Activated T-helper 2 cell treated with anti-CD3 and anti-CD28 coated beads, Interferon-gamma antibody, Interleukin-2, Interleukin-4, amounts not matched to agents 10 μg/mL and 5 μg/mL and 100 μg/mL, durations not matched to agents 14 hours and 24 hours and 36 hours (primary cell): Measurements from ENCODE around the gene LRRC75A. TPM values are rescaled to one million over a fixed set of nuclear protein-coding genes. Genes with fewer than 3 reads are reported as not detected.
"Not testable (repeated sequence)": the region's sequence is repeated elsewhere in the genome, so short reads cannot be mapped to it uniquely, and the experiment has no call there.

Experiments used
- DNase-seq: peaks from one replicate; pipeline ENCODE4 v3.0.0; 2021; ENCODE audit warnings: low spot score
- H3K27ac Mint-ChIP-seq: one replicate; pipeline ENCODE4 v1.8.0; 2021; ENCODE audit warnings: mixed read lengths
- H3K27me3 Mint-ChIP-seq: one replicate; pipeline ENCODE4 v1.8.0; 2021; ENCODE audit warnings: low read depth, mixed read lengths
- H3K36me3 Mint-ChIP-seq: one replicate; pipeline ENCODE4 v1.8.0; 2021; ENCODE audit warnings: low read depth, mixed read lengths
- H3K4me1 Mint-ChIP-seq: one replicate; pipeline ENCODE4 v1.8.0; 2021; ENCODE audit warnings: low read depth, mixed read lengths
- H3K4me3 Mint-ChIP-seq: one replicate; pipeline ENCODE4 v1.8.0; 2021; ENCODE audit warnings: low read depth, mild to moderate bottlenecking, moderate library complexity, mixed read lengths
- H3K9me3 Mint-ChIP-seq: one replicate; pipeline ENCODE4 v1.8.0; 2021; ENCODE audit warnings: mixed read lengths
- intact Hi-C: fragments of 100-400 bp; cut with micrococcal nuclease; formaldehyde crosslinking; loops from one replicate; pipeline ENCODE4 v1.15.1; 2023
- total RNA-seq: library from RNA; stranded (reverse); gene quantifications from 2 replicates; pipeline ENCODE4 v1.2.3, GENCODE V29; 2022

Gene LRRC75A
- total RNA-seq = 2.0 and 2.6 TPM in 2 replicates

GRCh38 chr17:16491703-16492612 is at the start of gene LRRC75A:
Gene LRRC75A (minus strand): TSS chr17:16492193. CDS start chr17:16491990, 203 bp downstream.
- Mint-ChIP-seq H3K4me3 (peak within 1 kb of the TSS; percentile 74), H3K36me3 (no peaks in the 10 kb centered on the region), H3K27me3 (peaks cover 58% of the 10 kb centered on the region), H3K4me1 (peaks cover 3% of the 10 kb centered on the region), H3K9me3 (no peaks in the 10 kb centered on the region), H3K27ac (no peak within 1 kb of the TSS)
- peak; percentile 34 for DNase-seq
- intact Hi-C loops = no loop called here

- H3K27me3 Mint-ChIP-seq = peaks cover 2% of the 10 kb centered on the region
- no peak for DNase-seq
- H3K36me3 Mint-ChIP-seq = peaks cover 2% of the 10 kb centered on the region
- no peak overlapping the region for H3K27ac Mint-ChIP-seq
- intact Hi-C loops = loop anchor here (1.0 to 5.0 kb wide), 3 partner anchors 52 to 155 kb away; partner anchors contain the start of gene UBB
- peaks cover 15% of the 10 kb centered on the region for H3K4me1 Mint-ChIP-seq
- peaks cover 27% of the 10 kb centered on the region for H3K9me3 Mint-ChIP-seq
- peak overlapping the region; percentile 90 for H3K4me3 Mint-ChIP-seq
Measured at GRCh38 chr17:16537130-16537458, 45.1 kb upstream of the LRRC75A start.

- DNase-seq = no peak
- peaks cover 2% of the 10 kb centered on the region for H3K36me3 Mint-ChIP-seq
- peaks cover 15% of the 10 kb centered on the region for H3K4me1 Mint-ChIP-seq
- H3K27me3 Mint-ChIP-seq = peaks cover 2% of the 10 kb centered on the region
- intact Hi-C loops = no loop called here
- no peak overlapping the region for H3K4me3 Mint-ChIP-seq
- peaks cover 11% of the 10 kb centered on the region for H3K9me3 Mint-ChIP-seq
- H3K27ac Mint-ChIP-seq = no peak overlapping the region
Measured at GRCh38 chr17:16534236-16534635, 42.2 kb upstream of the LRRC75A start.

- peaks cover 8% of the 10 kb centered on the region for H3K4me1 Mint-ChIP-seq
- peaks cover 4% of the 10 kb centered on the region for H3K9me3 Mint-ChIP-seq
- DNase-seq = no peak
- H3K27ac Mint-ChIP-seq = no peak overlapping the region
- H3K36me3 Mint-ChIP-seq = peaks cover under 1% of the 10 kb centered on the region
- intact Hi-C loops = no loop called here
- H3K27me3 Mint-ChIP-seq = peaks cover 18% of the 10 kb centered on the region
- no peak overlapping the region for H3K4me3 Mint-ChIP-seq
Measured at GRCh38 chr17:16529906-16530305, 37.9 kb upstream of the LRRC75A start.

- H3K4me1 Mint-ChIP-seq = no peaks in the 10 kb centered on the region
- H3K9me3 Mint-ChIP-seq = no peaks in the 10 kb centered on the region
- no peak overlapping the region for H3K4me3 Mint-ChIP-seq
- intact Hi-C loops = no loop called here
- no peak overlapping the region for H3K27ac Mint-ChIP-seq
- DNase-seq = no peak
- no peaks in the 10 kb centered on the region for H3K36me3 Mint-ChIP-seq
- H3K27me3 Mint-ChIP-seq = peaks cover 16% of the 10 kb centered on the region
Measured at GRCh38 chr17:16527298-16527697, 35.3 kb upstream of the LRRC75A start.

- H3K27ac Mint-ChIP-seq, H3K9me3 Mint-ChIP-seq, H3K4me1 Mint-ChIP-seq, intact Hi-C loops, H3K4me3 Mint-ChIP-seq, DNase-seq, H3K36me3 Mint-ChIP-seq: not testable (repeated sequence)
- peaks cover 18% of the 10 kb centered on the region for H3K27me3 Mint-ChIP-seq
Measured at GRCh38 chr17:16525556-16525955, 33.6 kb upstream of the LRRC75A start.

- H3K27me3 Mint-ChIP-seq = peaks cover 24% of the 10 kb centered on the region
- no peak overlapping the region for H3K27ac Mint-ChIP-seq
- intact Hi-C loops = loop anchor here (1.0 kb wide), 3 partner anchors 68 to 158 kb away; no protein-coding TSS in a partner anchor
Measured at GRCh38 chr17:16521070-16521727, 29.2 kb upstream of the LRRC75A start.

GRCh38 chr17:16519021-16519420 is 27.0 kb upstream of the LRRC75A start:
- no peak for DNase-seq
- Mint-ChIP-seq H3K36me3 (no peaks in the 10 kb centered on the region), H3K27ac (no peak overlapping the region), H3K27me3 (peaks cover 30% of the 10 kb centered on the region), H3K4me3 (no peak overlapping the region), H3K9me3 (no peaks in the 10 kb centered on the region), H3K4me1 (peaks cover 11% of the 10 kb centered on the region)
- intact Hi-C loops = no loop called here

More at GRCh38 chr17:16521070-16521727, 29.2 kb upstream of the LRRC75A start:
- Mint-ChIP-seq H3K4me3 (no peak overlapping the region), H3K9me3 (no peaks in the 10 kb centered on the region), H3K4me1 (peaks cover 8% of the 10 kb centered on the region), H3K36me3 (no peaks in the 10 kb centered on the region)
- DNase-seq = peak; percentile 47

- Mint-ChIP-seq H3K4me1 (peaks cover 11% of the 10 kb centered on the region), H3K4me3 (no peak overlapping the region), H3K27me3 (peaks cover 33% of the 10 kb centered on the region), H3K36me3 (no peaks in the 10 kb centered on the region), H3K27ac (no peak overlapping the region), H3K9me3 (no peaks in the 10 kb centered on the region)
- no peak for DNase-seq
- intact Hi-C loops = no loop called here
Measured at GRCh38 chr17:16517477-16517876, 25.5 kb upstream of the LRRC75A start.

GRCh38 chr17:16516594-16517051 is 24.6 kb upstream of the LRRC75A start:
- Mint-ChIP-seq H3K4me1 (peaks cover 12% of the 10 kb centered on the region), H3K27ac (no peak overlapping the region), H3K27me3 (peaks cover 31% of the 10 kb centered on the region), H3K9me3 (no peaks in the 10 kb centered on the region), H3K36me3 (no peaks in the 10 kb centered on the region), H3K4me3 (no peak overlapping the region)
- no peak for DNase-seq
- intact Hi-C loops = no loop called here

- intact Hi-C loops = no loop called here
- Mint-ChIP-seq H3K27ac (no peak overlapping the region), H3K4me1 (peaks cover 10% of the 10 kb centered on the region), H3K9me3 (no peaks in the 10 kb centered on the region), H3K27me3 (peaks cover 31% of the 10 kb centered on the region), H3K36me3 (no peaks in the 10 kb centered on the region), H3K4me3 (no peak overlapping the region)
- no peak for DNase-seq
Measured at GRCh38 chr17:16515933-16516332, 23.9 kb upstream of the LRRC75A start.

- Mint-ChIP-seq H3K4me1 (peaks cover 10% of the 10 kb centered on the region), H3K9me3 (no peaks in the 10 kb centered on the region)
Measured at GRCh38 chr17:16513873-16514272, 21.9 kb upstream of the LRRC75A start.

GRCh38 chr17:16512011-16512410 is 20.0 kb upstream of the LRRC75A start:
- Mint-ChIP-seq H3K36me3 (no peaks in the 10 kb centered on the region), H3K4me3 (no peak overlapping the region), H3K27ac (no peak overlapping the region), H3K4me1 (peaks cover 10% of the 10 kb centered on the region), H3K9me3 (no peaks in the 10 kb centered on the region), H3K27me3 (peaks cover 21% of the 10 kb centered on the region)
- intact Hi-C loops = no loop called here
- DNase-seq = no peak

More at GRCh38 chr17:16513873-16514272, 21.9 kb upstream of the LRRC75A start:
- Mint-ChIP-seq H3K27me3 (peaks cover 28% of the 10 kb centered on the region), H3K36me3 (no peaks in the 10 kb centered on the region), H3K27ac (no peak overlapping the region), H3K4me3 (no peak overlapping the region)
- DNase-seq = no peak
- intact Hi-C loops = no loop called here
